HepG2 (cell line): ENCODE data around the gene RPS27A. TPM values are rescaled to one million over a fixed set of nuclear protein-coding genes. Genes with fewer than 3 reads are reported as not detected.
A peak's percentile ranks its signal among the peaks of the same experiment; 100 is the strongest.

Experiments
- AGO1 ChIP-seq: fragments of 200-400 bp; formaldehyde crosslinking; IDR thresholded peaks from 2 replicates; pipeline ENCODE4 v1.6.1; 2017; ENCODE audit warnings: mild to moderate bottlenecking, low read depth, low read length, moderate library complexity; ENCODE audit not compliant: poor library complexity, severe bottlenecking
- BCL3 ChIP-seq: sonication (generic); formaldehyde crosslinking; IDR thresholded peaks from 2 replicates; pipeline ENCODE4 v1.5.1; 2020; ENCODE audit warnings: mild to moderate bottlenecking, missing genetic modification reagents, moderate library complexity
- CBX5 ChIP-seq: sonication (generic); formaldehyde crosslinking; IDR thresholded peaks from 2 replicates; pipeline ENCODE4 v1.4.0; 2020; ENCODE audit warnings: missing genetic modification reagents, borderline replicate concordance
- CHD2 ChIP-seq: IDR thresholded peaks from 2 replicates; pipeline ENCODE4 v1.6.1; 2011; ENCODE audit warnings: low read depth, low read length, improper control_type of control experiment
- MAX ChIP-seq: IDR thresholded peaks from 2 replicates; pipeline ENCODE4 v1.6.1; 2012; ENCODE audit warnings: inconsistent platforms
- MTF1 ChIP-seq: sonication (generic); formaldehyde crosslinking; IDR thresholded peaks from 2 replicates; pipeline ENCODE4 v1.5.0; 2020; ENCODE audit warnings: missing genetic modification reagents
- NFATC3 ChIP-seq: sonication (generic); formaldehyde crosslinking; IDR thresholded peaks from 2 replicates; pipeline ENCODE4 v1.5.1; 2020; ENCODE audit warnings: mild to moderate bottlenecking, missing genetic modification reagents
- NFKBIZ ChIP-seq: IDR thresholded peaks from 2 replicates; pipeline ENCODE4 v1.6.1; 2018; ENCODE audit warnings: missing genetic modification reagents, missing compliant biosample characterization
- PHB2 ChIP-seq: fragments of 450-650 bp; IDR thresholded peaks from 2 replicates; pipeline ENCODE4 v1.6.1; 2018; ENCODE audit not compliant: partially characterized antibody
- RCOR2 ChIP-seq: IDR thresholded peaks from 2 replicates; pipeline ENCODE4 v1.6.1; 2016; ENCODE audit warnings: missing biosample characterization, missing genetic modification reagents
- SOX5 ChIP-seq: IDR thresholded peaks from 2 replicates; pipeline ENCODE4 v1.6.1; 2016; ENCODE audit warnings: borderline replicate concordance
- THAP8 ChIP-seq: sonication (generic); formaldehyde crosslinking; IDR thresholded peaks from 2 replicates; pipeline ENCODE4 v1.5.1; 2020; ENCODE audit warnings: missing genetic modification reagents, mild to moderate bottlenecking, borderline replicate concordance
- ZFYVE20 ChIP-seq: sonication (generic); formaldehyde crosslinking; IDR thresholded peaks from 2 replicates; pipeline ENCODE4 v1.8.0; 2023; ENCODE audit warnings: low read depth, mild to moderate bottlenecking, moderate library complexity, missing genetic modification reagents, borderline replicate concordance
- ZMAT3 ChIP-seq: sonication (generic); formaldehyde crosslinking; conservative IDR thresholded peaks from 2 replicates; pipeline ENCODE4 v1.7.0; 2021; ENCODE audit warnings: missing genetic modification reagents
- ZNF138 ChIP-seq: sonication (generic); formaldehyde crosslinking; IDR thresholded peaks from 2 replicates; pipeline ENCODE4 v1.5.0; 2020; ENCODE audit warnings: mild to moderate bottlenecking, low read depth, missing genetic modification reagents
- ZNF205 ChIP-seq: IDR thresholded peaks from 2 replicates; pipeline ENCODE4 v1.6.1; 2018; ENCODE audit warnings: missing biosample characterization, missing genetic modification reagents
- ZNF350 ChIP-seq: sonication (generic); formaldehyde crosslinking; IDR thresholded peaks from 2 replicates; pipeline ENCODE4 v1.4.0; 2020; ENCODE audit warnings: mild to moderate bottlenecking, low read depth, missing genetic modification reagents, borderline replicate concordance
- ZNF564 ChIP-seq: sonication (generic); formaldehyde crosslinking; IDR thresholded peaks from 2 replicates; pipeline ENCODE4 v1.8.1; 2023; ENCODE audit warnings: mild to moderate bottlenecking, missing genetic modification reagents
- polyA plus RNA-seq, 8 experiments: library from polyadenylated mRNA; depleted of rRNA in 3 of 8; stranded (reverse) in 7 of 8; unstranded in 1 of 8; fragments of >200 nt; fragmentation: Illumina TruSeq in 4 of 8; extraction: Trizol in 4 of 8; gene quantifications; 2 replicates each; pipeline versions ENCODE4 v1.2.1 to v1.2.3, GENCODE V29; 2011 to 2016; ENCODE audit warnings: low read depth in 4 of 8, missing spikeins in 1 of 8, mixed read lengths in 1 of 8; ENCODE audit not compliant: insufficient read depth in 1 of 8
- total RNA-seq, 5 experiments: library from RNA; depleted of rRNA; stranded (reverse); fragments of >200 nt; fragmentation: Illumina TruSeq; extraction: Trizol; gene quantifications; 2 replicates each; pipeline ENCODE4 v1.2.3, GENCODE V29; 2016; ENCODE audit warnings: low read depth in 1 of 5
- TF ChIP-seq, protein P1 (sequence below): sonication (generic); formaldehyde crosslinking; IDR thresholded peaks from 2 replicates; pipeline ENCODE4 v1.4.0; 2020; ENCODE audit warnings: mild to moderate bottlenecking, missing genetic modification reagents
- TF ChIP-seq, protein P2 (sequence below): sonication (generic); formaldehyde crosslinking; IDR thresholded peaks from 2 replicates; pipeline ENCODE4 v1.4.0; 2020; ENCODE audit warnings: missing genetic modification reagents, low read depth, mild to moderate bottlenecking, borderline replicate concordance
- TF ChIP-seq, protein P3 (sequence below): sonication (generic); formaldehyde crosslinking; IDR thresholded peaks from 2 replicates; pipeline ENCODE4 v1.5.0; 2020; ENCODE audit warnings: mild to moderate bottlenecking, missing genetic modification reagents

Gene RPS27A
- total and polyA plus RNA-seq, 2 of the 13 experiments (the other 11 are each of a cell fraction or from before 2014, with no cell fraction given): 2,779 to 3,269 TPM

- peak; percentile 98 for TF ChIP-seq BCL3 (CRISPR knock-in tag)
- no peak for TF ChIP-seq CHD2
- TF ChIP-seq, protein P1, sequence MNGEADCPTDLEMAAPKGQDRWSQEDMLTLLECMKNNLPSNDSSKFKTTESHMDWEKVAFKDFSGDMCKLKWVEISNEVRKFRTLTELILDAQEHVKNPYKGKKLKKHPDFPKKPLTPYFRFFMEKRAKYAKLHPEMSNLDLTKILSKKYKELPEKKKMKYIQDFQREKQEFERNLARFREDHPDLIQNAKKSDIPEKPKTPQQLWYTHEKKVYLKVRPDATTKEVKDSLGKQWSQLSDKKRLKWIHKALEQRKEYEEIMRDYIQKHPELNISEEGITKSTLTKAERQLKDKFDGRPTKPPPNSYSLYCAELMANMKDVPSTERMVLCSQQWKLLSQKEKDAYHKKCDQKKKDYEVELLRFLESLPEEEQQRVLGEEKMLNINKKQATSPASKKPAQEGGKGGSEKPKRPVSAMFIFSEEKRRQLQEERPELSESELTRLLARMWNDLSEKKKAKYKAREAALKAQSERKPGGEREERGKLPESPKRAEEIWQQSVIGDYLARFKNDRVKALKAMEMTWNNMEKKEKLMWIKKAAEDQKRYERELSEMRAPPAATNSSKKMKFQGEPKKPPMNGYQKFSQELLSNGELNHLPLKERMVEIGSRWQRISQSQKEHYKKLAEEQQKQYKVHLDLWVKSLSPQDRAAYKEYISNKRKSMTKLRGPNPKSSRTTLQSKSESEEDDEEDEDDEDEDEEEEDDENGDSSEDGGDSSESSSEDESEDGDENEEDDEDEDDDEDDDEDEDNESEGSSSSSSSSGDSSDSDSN (CRISPR knock-in tag): peak; percentile 100
- no peak for TF ChIP-seq ZNF138 (CRISPR knock-in tag)
- TF ChIP-seq THAP8 (CRISPR knock-in tag): peak; percentile 99; the same call in 1 of the 2 replicates
- TF ChIP-seq MTF1: no peak
- TF ChIP-seq, protein P2, sequence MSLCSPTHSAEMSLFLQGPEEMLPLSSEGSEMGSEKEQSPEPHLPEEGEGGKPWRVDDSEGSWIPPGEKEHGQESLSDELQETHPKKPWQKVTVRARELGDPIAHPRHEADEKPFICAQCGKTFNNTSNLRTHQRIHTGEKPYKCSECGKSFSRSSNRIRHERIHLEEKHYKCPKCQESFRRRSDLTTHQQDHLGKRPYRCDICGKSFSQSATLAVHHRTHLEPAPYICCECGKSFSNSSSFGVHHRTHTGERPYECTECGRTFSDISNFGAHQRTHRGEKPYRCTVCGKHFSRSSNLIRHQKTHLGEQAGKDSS (CRISPR knock-in tag): peak; percentile 82; the same call in 1 of the 2 replicates
- TF ChIP-seq MAX: peak; percentile 94
- peak; percentile 83 for TF ChIP-seq NFKBIZ (CRISPR knock-in tag)
- TF ChIP-seq AGO1: peak; percentile 92
- TF ChIP-seq, protein P3, sequence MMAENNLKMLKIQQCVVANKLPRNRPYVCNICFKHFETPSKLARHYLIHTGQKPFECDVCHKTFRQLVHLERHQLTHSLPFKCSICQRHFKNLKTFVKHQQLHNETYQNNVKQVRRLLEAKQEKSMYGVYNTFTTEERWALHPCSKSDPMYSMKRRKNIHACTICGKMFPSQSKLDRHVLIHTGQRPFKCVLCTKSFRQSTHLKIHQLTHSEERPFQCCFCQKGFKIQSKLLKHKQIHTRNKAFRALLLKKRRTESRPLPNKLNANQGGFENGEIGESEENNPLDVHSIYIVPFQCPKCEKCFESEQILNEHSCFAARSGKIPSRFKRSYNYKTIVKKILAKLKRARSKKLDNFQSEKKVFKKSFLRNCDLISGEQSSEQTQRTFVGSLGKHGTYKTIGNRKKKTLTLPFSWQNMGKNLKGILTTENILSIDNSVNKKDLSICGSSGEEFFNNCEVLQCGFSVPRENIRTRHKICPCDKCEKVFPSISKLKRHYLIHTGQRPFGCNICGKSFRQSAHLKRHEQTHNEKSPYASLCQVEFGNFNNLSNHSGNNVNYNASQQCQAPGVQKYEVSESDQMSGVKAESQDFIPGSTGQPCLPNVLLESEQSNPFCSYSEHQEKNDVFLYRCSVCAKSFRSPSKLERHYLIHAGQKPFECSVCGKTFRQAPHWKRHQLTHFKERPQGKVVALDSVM (CRISPR knock-in tag): peak; percentile 46; the same call in 1 of the 2 replicates
- TF ChIP-seq ZNF350 (CRISPR knock-in tag): peak; percentile 98
- peak; percentile 95 for TF ChIP-seq ZNF564
- TF ChIP-seq ZNF205 (CRISPR knock-in tag): peak; percentile 91
- TF ChIP-seq PHB2: no peak
- peak; percentile 81; the same call in 1 of the 2 replicates for TF ChIP-seq NFATC3
- peak; percentile 95 for TF ChIP-seq CBX5 (CRISPR knock-in tag)
- TF ChIP-seq ZFYVE20 (CRISPR knock-in tag): peak; percentile 93
- peak; percentile 67; the same call in 1 of the 2 replicates for TF ChIP-seq RCOR2 (CRISPR knock-in tag)
- peak; percentile 77 for TF ChIP-seq SOX5 (CRISPR knock-in tag)
- TF ChIP-seq ZMAT3 (CRISPR knock-in tag): peak; percentile 85
Measured at GRCh38 chr2:55282110-55282917, 49.8 kb downstream of the RPS27A start (continued).
